WTC11 (cell line): ENCODE measurements around the gene GTF2F1. TPM values are rescaled to one million over a fixed set of nuclear protein-coding genes. Genes with fewer than 3 reads are reported as not detected.

Experiments used
- ATAC-seq: fragments of 200-7000 bp; cut with Tn5 transposase; 2 replicates; pipeline ENCODE4 v1.10.0; 2021; ENCODE audit warnings: mild to moderate bottlenecking, moderate library complexity
- Bru-seq: library from RNA; stranded (reverse); fragments of 400-500 nt; gene quantifications from one replicate; lab custom pipeline; 2021; lab: Mats Ljungman, UMichigan
- CTCF ChIA-PET: fragments of 300-600 bp; sonication (Branson Sonifier 250); formaldehyde crosslinking; loops from one replicate; lab custom pipeline; 2021; ENCODE audit warnings: antibody characterized with exemption; lab: Charles Lee
- POLR2A ChIA-PET: fragments of 350-600 bp; sonication (Branson Sonifier 250); formaldehyde crosslinking; loops from one replicate; lab custom pipeline; 2021; ENCODE audit warnings: antibody characterized with exemption; lab: Charles Lee
- DNase-seq: peaks from one replicate; pipeline ENCODE4 v3.0.0; 2021; ENCODE audit warnings: low spot score
- H3K27ac Mint-ChIP-seq: 2 replicates; pipeline ENCODE4 v1.8.0; 2021; ENCODE audit warnings: mixed read lengths
- H3K27me3 Mint-ChIP-seq: 2 replicates; pipeline ENCODE4 v1.8.0; 2021; ENCODE audit warnings: low read depth, mild to moderate bottlenecking, moderate library complexity, mixed read lengths
- H3K36me3 Mint-ChIP-seq: 2 replicates; pipeline ENCODE4 v1.8.0; 2021; ENCODE audit warnings: mixed read lengths
- H3K4me1 Mint-ChIP-seq: 2 replicates; pipeline ENCODE4 v1.8.0; 2022; ENCODE audit warnings: mixed read lengths
- H3K4me3 Mint-ChIP-seq: 2 replicates; pipeline ENCODE4 v1.8.0; 2021; ENCODE audit warnings: mild to moderate bottlenecking, moderate library complexity, mixed read lengths
- H3K9me3 Mint-ChIP-seq: 2 replicates; pipeline ENCODE4 v1.8.0; 2021; ENCODE audit warnings: mixed read lengths
- CBFB ChIP-seq: sonication (generic); formaldehyde crosslinking; IDR thresholded peaks from 2 replicates; pipeline ENCODE4 v1.8.1; 2022; ENCODE audit warnings: mild to moderate bottlenecking, low read depth, missing genetic modification reagents
- CREB1 ChIP-seq: sonication (generic); formaldehyde crosslinking; IDR thresholded peaks from 2 replicates; pipeline ENCODE4 v1.8.0; 2023; ENCODE audit warnings: mild to moderate bottlenecking, missing genetic modification reagents
- CREM ChIP-seq: sonication (generic); formaldehyde crosslinking; IDR thresholded peaks from 2 replicates; pipeline ENCODE4 v1.8.1; 2022; ENCODE audit warnings: mild to moderate bottlenecking, missing genetic modification reagents, moderate library complexity
- E2F4 ChIP-seq: sonication (generic); formaldehyde crosslinking; IDR thresholded peaks from 2 replicates; pipeline ENCODE4 v1.8.1; 2022; ENCODE audit warnings: low read depth, mild to moderate bottlenecking, moderate library complexity, missing genetic modification reagents, borderline replicate concordance
- ETV6 ChIP-seq: sonication (generic); formaldehyde crosslinking; IDR thresholded peaks from 2 replicates; pipeline ENCODE4 v1.8.1; 2022; ENCODE audit warnings: mild to moderate bottlenecking, missing genetic modification reagents
- FOXP4 ChIP-seq: sonication (generic); formaldehyde crosslinking; IDR thresholded peaks from 2 replicates; pipeline ENCODE4 v1.8.0; 2022; ENCODE audit warnings: mild to moderate bottlenecking, missing genetic modification reagents
- GTF2I ChIP-seq: fragments of 250-450 bp; sonication (Bioruptor Pico); conservative IDR thresholded peaks from 2 replicates; pipeline ENCODE4 v1.4.0; 2021; ENCODE audit warnings: mild to moderate bottlenecking
- HMGA2 ChIP-seq: fragments of 250-450 bp; sonication (Bioruptor Pico); IDR thresholded peaks from 2 replicates; pipeline ENCODE4 v1.4.0; 2021; ENCODE audit warnings: mild to moderate bottlenecking, moderate library complexity
- MYBL2 ChIP-seq: sonication (generic); formaldehyde crosslinking; IDR thresholded peaks from 2 replicates; pipeline ENCODE4 v1.8.1; 2023; ENCODE audit warnings: mild to moderate bottlenecking, moderate library complexity, missing genetic modification reagents
- NFE2L1 ChIP-seq: sonication (generic); formaldehyde crosslinking; IDR thresholded peaks from 2 replicates; pipeline ENCODE4 v1.8.1; 2023; ENCODE audit warnings: missing genetic modification reagents
- NFYB ChIP-seq: sonication (generic); formaldehyde crosslinking; conservative IDR thresholded peaks from 2 replicates; pipeline ENCODE4 v1.8.0; 2022; ENCODE audit warnings: low read depth, missing genetic modification reagents
- NR1H2 ChIP-seq: sonication (generic); formaldehyde crosslinking; IDR thresholded peaks from 2 replicates; pipeline ENCODE4 v1.9.0; 2021; ENCODE audit warnings: mild to moderate bottlenecking, moderate library complexity, missing genetic modification reagents
- NR2C2 ChIP-seq: sonication (generic); formaldehyde crosslinking; IDR thresholded peaks from 2 replicates; pipeline ENCODE4 v1.8.0; 2022; ENCODE audit warnings: mild to moderate bottlenecking, missing genetic modification reagents
- RELA ChIP-seq: sonication (generic); formaldehyde crosslinking; IDR thresholded peaks from 2 replicates; pipeline ENCODE4 v1.8.1; 2022; ENCODE audit warnings: missing genetic modification reagents, mild to moderate bottlenecking, borderline replicate concordance
- SMAD3 ChIP-seq: sonication (generic); formaldehyde crosslinking; IDR thresholded peaks from 2 replicates; pipeline ENCODE4 v1.8.0; 2022; ENCODE audit warnings: missing genetic modification reagents, mild to moderate bottlenecking, borderline replicate concordance
- SOX15 ChIP-seq: fragments of 250-450 bp; sonication (Bioruptor Pico); IDR thresholded peaks from 2 replicates; pipeline ENCODE4 v1.9.0; 2021; ENCODE audit warnings: mild to moderate bottlenecking
- SP1 ChIP-seq: sonication (generic); formaldehyde crosslinking; conservative IDR thresholded peaks from 2 replicates; pipeline ENCODE4 v1.8.1; 2022; ENCODE audit warnings: missing genetic modification reagents
- TP53 ChIP-seq: sonication (generic); formaldehyde crosslinking; IDR thresholded peaks from 2 replicates; pipeline ENCODE4 v1.8.1; 2023; ENCODE audit warnings: mild to moderate bottlenecking, missing genetic modification reagents
- ZBTB21 ChIP-seq: sonication (generic); formaldehyde crosslinking; IDR thresholded peaks from 2 replicates; pipeline ENCODE4 v1.8.1; 2023; ENCODE audit warnings: mild to moderate bottlenecking, missing genetic modification reagents, borderline replicate concordance
- ZNF138 ChIP-seq: sonication (generic); formaldehyde crosslinking; conservative IDR thresholded peaks from 2 replicates; pipeline ENCODE4 v1.8.1; 2022; ENCODE audit warnings: mild to moderate bottlenecking, moderate library complexity, missing genetic modification reagents
- ZNF219 ChIP-seq: sonication (generic); formaldehyde crosslinking; IDR thresholded peaks from 2 replicates; pipeline ENCODE4 v1.8.0; 2023; ENCODE audit warnings: missing genetic modification reagents, mild to moderate bottlenecking, borderline replicate concordance
- ZNF232 ChIP-seq: sonication (generic); formaldehyde crosslinking; IDR thresholded peaks from 2 replicates; pipeline ENCODE4 v1.8.0; 2022; ENCODE audit warnings: mild to moderate bottlenecking, missing genetic modification reagents
- ZNF416 ChIP-seq: fragments of 250-450 bp; sonication (Bioruptor Pico); IDR thresholded peaks from 2 replicates; pipeline ENCODE4 v1.9.0; 2021; ENCODE audit warnings: mild to moderate bottlenecking, inconsistent platforms
- ZNF671 ChIP-seq: fragments of 250-450 bp; sonication (Bioruptor Pico); IDR thresholded peaks from 2 replicates; pipeline ENCODE4 v1.8.0; 2021; ENCODE audit warnings: mild to moderate bottlenecking
- long read RNA-seq, 3 experiments: library from RNA in 1 of 3; library from capped mRNA in 1 of 3; library from polyadenylated mRNA in 1 of 3; unstranded in 2 of 3; stranded (forward) in 1 of 3; transcript quantifications; one replicate each; pipeline ENCODE4 v2.0.0, GENCODE V29; 2021
- total RNA-seq: library from RNA; stranded (reverse); gene quantifications from 3 replicates; pipeline ENCODE4 v1.2.3, GENCODE V29; 2021
- TF ChIP-seq, protein P1 (sequence below): sonication (generic); formaldehyde crosslinking; IDR thresholded peaks from 2 replicates; pipeline ENCODE4 v1.8.1; 2022; ENCODE audit warnings: missing genetic modification reagents, borderline replicate concordance
- TF ChIP-seq, protein P2 (sequence below): sonication (generic); formaldehyde crosslinking; IDR thresholded peaks from 2 replicates; pipeline ENCODE4 v1.8.1; 2023; ENCODE audit warnings: mild to moderate bottlenecking, moderate library complexity, missing genetic modification reagents
- TF ChIP-seq, protein P3 (sequence below): sonication (generic); formaldehyde crosslinking; IDR thresholded peaks from 2 replicates; pipeline ENCODE4 v1.8.1; 2023; ENCODE audit warnings: mild to moderate bottlenecking, missing genetic modification reagents, moderate library complexity
- TF ChIP-seq, protein P4 (sequence below): sonication (generic); formaldehyde crosslinking; IDR thresholded peaks from 2 replicates; pipeline ENCODE4 v1.8.0; 2023; ENCODE audit warnings: missing genetic modification reagents

GTF2F1 gene
- total RNA-seq (61.5 to 62.9 TPM (median 62.4 TPM) in 3 replicates), Bru-seq, nascent RNA (percentile 73 among the genes with signal in this experiment)
- long read RNA-seq, experiment 1, transcript GTF2F1-201 (13 exons, 2,731 nt): major isoform, 186 of 223 reads
- long read RNA-seq, experiment 1, partial matches to known transcripts: 23 of 223 reads
- long read RNA-seq, experiment 1, other reads (novel, unspliced or antisense): 14 of 223 reads
- long read RNA-seq, experiment 2, transcript GTF2F1-201 (13 exons, 2,731 nt): major isoform, 8 of 90 reads
- long read RNA-seq, experiment 2, partial matches to known transcripts: 57 of 90 reads
- long read RNA-seq, experiment 2, other reads (novel, unspliced or antisense): 25 of 90 reads
- long read RNA-seq, experiment 3, transcript GTF2F1-201 (13 exons, 2,731 nt): major isoform, 32 of 38 reads
- long read RNA-seq, experiment 3, partial matches to known transcripts: 1 of 38 reads
- long read RNA-seq, experiment 3, other reads (novel, unspliced or antisense): 5 of 38 reads

GRCh38 chr19:6393074-6393982, at the start of gene GTF2F1:
GTF2F1 (minus strand) TSS chr19:6393164; CDS start chr19:6392995, 169 bp downstream.
- CTCF ChIA-PET: interaction anchor here (0.7 to 2.0 kb wide), 8 partner anchors 10 to 175 kb away, joined by 3 to 7 read pairs (median 4); partner anchors contain the start of gene ALKBH7
- no peak for TF ChIP-seq SOX15 (CRISPR knock-in tag)
- peak; percentile 89 for TF ChIP-seq CREM (CRISPR knock-in tag)
- TF ChIP-seq SP1 (CRISPR knock-in tag): peak; percentile 62
- TF ChIP-seq ETV6 (CRISPR knock-in tag): peak; percentile 36; the same call in 1 of the 2 replicates
- TF ChIP-seq E2F4 (CRISPR knock-in tag): no peak
- no peak for TF ChIP-seq ZNF219 (CRISPR knock-in tag)
- TF ChIP-seq FOXP4 (CRISPR knock-in tag): peak; percentile 13; the same call in 1 of the 2 replicates
- TF ChIP-seq GTF2I (CRISPR knock-in tag): no peak
- TF ChIP-seq ZNF671: no peak
- no peak for TF ChIP-seq HMGA2 (CRISPR knock-in tag)
- no peak for TF ChIP-seq NR1H2 (CRISPR knock-in tag)
- TF ChIP-seq, protein P1, sequence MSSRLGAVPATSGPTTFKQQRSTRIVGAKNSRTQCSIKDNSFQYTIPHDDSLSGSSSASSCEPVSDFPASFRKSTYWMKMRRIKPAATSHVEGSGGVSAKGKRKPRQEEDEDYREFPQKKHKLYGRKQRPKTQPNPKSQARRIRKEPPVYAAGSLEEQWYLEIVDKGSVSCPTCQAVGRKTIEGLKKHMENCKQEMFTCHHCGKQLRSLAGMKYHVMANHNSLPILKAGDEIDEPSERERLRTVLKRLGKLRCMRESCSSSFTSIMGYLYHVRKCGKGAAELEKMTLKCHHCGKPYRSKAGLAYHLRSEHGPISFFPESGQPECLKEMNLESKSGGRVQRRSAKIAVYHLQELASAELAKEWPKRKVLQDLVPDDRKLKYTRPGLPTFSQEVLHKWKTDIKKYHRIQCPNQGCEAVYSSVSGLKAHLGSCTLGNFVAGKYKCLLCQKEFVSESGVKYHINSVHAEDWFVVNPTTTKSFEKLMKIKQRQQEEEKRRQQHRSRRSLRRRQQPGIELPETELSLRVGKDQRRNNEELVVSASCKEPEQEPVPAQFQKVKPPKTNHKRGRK (CRISPR knock-in tag): no peak
- TF ChIP-seq, protein P2, sequence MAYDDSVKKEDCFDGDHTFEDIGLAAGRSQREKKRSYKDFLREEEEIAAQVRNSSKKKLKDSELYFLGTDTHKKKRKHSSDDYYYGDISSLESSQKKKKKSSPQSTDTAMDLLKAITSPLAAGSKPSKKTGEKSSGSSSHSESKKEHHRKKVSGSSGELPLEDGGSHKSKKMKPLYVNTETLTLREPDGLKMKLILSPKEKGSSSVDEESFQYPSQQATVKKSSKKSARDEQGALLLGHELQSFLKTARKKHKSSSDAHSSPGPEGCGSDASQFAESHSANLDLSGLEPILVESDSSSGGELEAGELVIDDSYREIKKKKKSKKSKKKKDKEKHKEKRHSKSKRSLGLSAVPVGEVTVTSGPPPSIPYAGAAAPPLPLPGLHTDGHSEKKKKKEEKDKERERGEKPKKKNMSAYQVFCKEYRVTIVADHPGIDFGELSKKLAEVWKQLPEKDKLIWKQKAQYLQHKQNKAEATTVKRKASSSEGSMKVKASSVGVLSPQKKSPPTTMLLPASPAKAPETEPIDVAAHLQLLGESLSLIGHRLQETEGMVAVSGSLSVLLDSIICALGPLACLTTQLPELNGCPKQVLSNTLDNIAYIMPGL: peak; percentile 68; the same call in 1 of the 2 replicates
- no peak for TF ChIP-seq ZNF416 (CRISPR knock-in tag)
- 0 out of 2 replicates have a peak, but pooled peaks have one; percentile 44 for TF ChIP-seq ZBTB21
- peak; percentile 58; the same call in 1 of the 2 replicates for TF ChIP-seq NFE2L1 (CRISPR knock-in tag)
- no peak for TF ChIP-seq ZNF138 (CRISPR knock-in tag)
- TF ChIP-seq MYBL2 (CRISPR knock-in tag): peak; percentile 15; the same call in 1 of the 2 replicates
- TF ChIP-seq NFYB: 0 out of 2 replicates have a peak, but pooled peaks have one; percentile 1
- TF ChIP-seq, protein P3, sequence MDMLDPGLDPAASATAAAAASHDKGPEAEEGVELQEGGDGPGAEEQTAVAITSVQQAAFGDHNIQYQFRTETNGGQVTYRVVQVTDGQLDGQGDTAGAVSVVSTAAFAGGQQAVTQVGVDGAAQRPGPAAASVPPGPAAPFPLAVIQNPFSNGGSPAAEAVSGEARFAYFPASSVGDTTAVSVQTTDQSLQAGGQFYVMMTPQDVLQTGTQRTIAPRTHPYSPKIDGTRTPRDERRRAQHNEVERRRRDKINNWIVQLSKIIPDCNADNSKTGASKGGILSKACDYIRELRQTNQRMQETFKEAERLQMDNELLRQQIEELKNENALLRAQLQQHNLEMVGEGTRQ (CRISPR knock-in tag): no peak
- 0 out of 2 replicates have a peak, but pooled peaks have one; percentile 77 for TF ChIP-seq ZNF232 (CRISPR knock-in tag)
- TF ChIP-seq NR2C2 (CRISPR knock-in tag): peak; percentile 96
- no peak for TF ChIP-seq TP53 (CRISPR knock-in tag)
- 0 out of 2 replicates have a peak, but pooled peaks have one; percentile 24 for TF ChIP-seq SMAD3 (CRISPR knock-in tag)
- no peak for TF ChIP-seq CBFB
- peak; percentile 60 for TF ChIP-seq CREB1 (CRISPR knock-in tag)
- no peak for TF ChIP-seq RELA (CRISPR knock-in tag)
- TF ChIP-seq, protein P4, sequence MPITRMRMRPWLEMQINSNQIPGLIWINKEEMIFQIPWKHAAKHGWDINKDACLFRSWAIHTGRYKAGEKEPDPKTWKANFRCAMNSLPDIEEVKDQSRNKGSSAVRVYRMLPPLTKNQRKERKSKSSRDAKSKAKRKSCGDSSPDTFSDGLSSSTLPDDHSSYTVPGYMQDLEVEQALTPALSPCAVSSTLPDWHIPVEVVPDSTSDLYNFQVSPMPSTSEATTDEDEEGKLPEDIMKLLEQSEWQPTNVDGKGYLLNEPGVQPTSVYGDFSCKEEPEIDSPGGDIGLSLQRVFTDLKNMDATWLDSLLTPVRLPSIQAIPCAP (CRISPR knock-in tag): no peak

More at GRCh38 chr19:6393074-6393982, at the start of gene GTF2F1:
- H3K27ac Mint-ChIP-seq: peak within 1 kb of the TSS; percentile 96
- peaks cover 9% of the 10 kb centered on the region for H3K36me3 Mint-ChIP-seq
- peak; percentile 77 for ATAC-seq
- POLR2A ChIA-PET: interaction anchor here (1.2 to 1.7 kb wide), 5 partner anchors 16 to 32 kb away, joined by 4 to 8 read pairs (median 6); partner anchors contain the start of genes ALKBH7, CLPP and KHSRP
- peak within 1 kb of the TSS; percentile 94 for H3K4me3 Mint-ChIP-seq
- no peaks in the 10 kb centered on the region for H3K9me3 Mint-ChIP-seq
- DNase-seq: peak; percentile 95
- peaks cover 22% of the 10 kb centered on the region for H3K4me1 Mint-ChIP-seq
- H3K27me3 Mint-ChIP-seq: no peaks in the 10 kb centered on the region
